IPS DF 6.9 (cell line): ENCODE data around the gene NUDT10.
"Not testable (repeated sequence)": the region's sequence is repeated elsewhere in the genome, so short reads cannot be mapped to it uniquely, and the experiment has no call there.

Experiments used
- DNase-seq: peaks from one replicate; pipeline ENCODE4 v3.0.0-alpha.2; 2013; ENCODE audit warnings: low read depth, low spot score
- H3K27ac ChIP-seq: one replicate; pipeline ENCODE4 v1.5.1; 2013; ENCODE audit warnings: low read length, control low read depth
- H3K27me3 ChIP-seq: 2 replicates; pipeline ENCODE4 v1.6.1; 2013; ENCODE audit warnings: mild to moderate bottlenecking, low read length; ENCODE audit not compliant: control insufficient read depth, insufficient read depth
- H3K36me3 ChIP-seq: 2 replicates; pipeline ENCODE4 v1.6.1; 2013; ENCODE audit warnings: low read length; ENCODE audit not compliant: control insufficient read depth, insufficient read depth
- H3K4me1 ChIP-seq: 2 replicates; pipeline ENCODE4 v1.6.1; 2013; ENCODE audit warnings: low read length; ENCODE audit not compliant: control insufficient read depth, insufficient read depth
- H3K4me3 ChIP-seq: 2 replicates; pipeline ENCODE4 v1.5.1; 2013; ENCODE audit warnings: mild to moderate bottlenecking, low read length
- H3K9me3 ChIP-seq: 2 replicates; pipeline ENCODE4 v1.6.1; 2013; ENCODE audit warnings: low read length, inconsistent platforms; ENCODE audit not compliant: control insufficient read depth, insufficient read depth
- WGBS: extraction: QIAGEN DNeasy Blood & Tissue Kit; methylation state at CpG from one replicate; pipeline ENCODE4 v1.1.7; 2013; ENCODE audit warnings: mixed read lengths, missing lambda C conversion rate; ENCODE audit not compliant: insufficient read length, insufficient coverage; 5-methylcytosine and 5-hydroxymethylcytosine counted together

The NUDT10 gene

DNA sequence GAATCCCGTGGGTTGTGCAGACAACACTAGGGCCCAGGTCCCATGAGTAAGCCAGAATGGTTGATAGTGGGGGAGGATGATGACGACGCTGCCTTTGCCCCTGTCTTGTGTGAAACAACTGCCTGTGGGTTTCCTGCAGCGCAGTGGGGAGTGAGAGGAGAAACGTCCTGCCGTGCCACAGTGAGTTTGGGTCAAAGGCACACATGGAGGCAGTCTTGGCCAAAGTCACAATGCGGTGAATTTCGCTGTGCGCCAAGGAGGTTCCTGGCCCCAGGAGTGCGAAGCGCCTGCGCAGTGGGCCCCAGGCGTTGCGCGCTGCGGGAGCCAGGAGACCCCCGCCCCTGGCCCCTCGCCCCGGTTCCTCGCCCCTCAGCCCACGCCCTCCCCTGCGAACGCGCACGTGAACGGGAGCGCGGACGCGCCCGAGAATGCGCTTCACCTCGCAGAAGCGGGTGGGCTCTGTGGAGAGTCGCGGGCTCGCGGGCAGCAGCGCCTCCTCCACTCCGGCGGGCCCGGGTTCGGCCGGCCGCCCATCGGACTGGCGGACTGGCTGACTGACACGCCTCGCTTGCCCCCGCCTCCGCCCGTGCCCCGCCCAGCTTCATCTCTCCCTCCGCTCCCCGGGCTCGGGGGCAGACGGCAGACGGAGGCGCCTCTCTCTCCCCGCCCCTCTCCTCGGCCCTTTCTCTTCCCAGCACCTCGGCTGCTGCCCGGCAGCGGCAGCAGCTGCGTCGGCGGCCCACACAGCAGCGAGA, at the start of gene NUDT10:
Gene NUDT10 (plus strand): TSS at position 635 of the 755 bp plus-strand sequence. CDS start 144 bp downstream, outside the sequence.
- H3K4me3 ChIP-seq: peak within 1 kb of the TSS; percentile 63; the same call in 1 of the 2 replicates
- no peaks in the 10 kb centered on the region for H3K4me1 ChIP-seq
- no peaks in the 10 kb centered on the region for H3K9me3 ChIP-seq
- H3K27me3 ChIP-seq: no peaks in the 10 kb centered on the region
- H3K36me3 ChIP-seq: no peaks in the 10 kb centered on the region
- peak; percentile 22 for DNase-seq
- WGBS: no CpG with 5 or more reads among the region's 68 CpGs
- H3K27ac ChIP-seq: no peak within 1 kb of the TSS

DNA sequence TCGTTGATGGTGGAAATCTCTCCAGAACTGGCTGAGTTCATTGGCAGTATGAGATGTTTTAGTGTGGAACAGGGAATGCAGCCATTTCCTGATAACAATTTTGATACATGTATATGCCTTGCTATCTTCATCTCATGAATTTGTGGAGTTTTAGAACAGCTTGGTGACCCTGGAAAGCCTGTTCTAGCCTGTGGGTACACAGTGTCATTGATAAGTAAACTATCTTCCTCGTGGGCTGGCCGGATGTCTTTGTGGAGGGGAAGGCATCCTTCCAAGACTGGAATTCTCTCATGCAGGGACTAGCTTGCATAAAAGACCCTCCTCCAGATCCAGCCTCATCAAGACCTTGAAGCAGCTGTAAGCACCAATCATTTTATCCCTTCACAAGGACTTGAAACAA, 40.2 kb upstream of the NUDT10 start:
- no peaks in the 10 kb centered on the region for H3K4me1 ChIP-seq
- DNase-seq: no peak
- WGBS: no CpG with 5 or more reads among the region's 3 CpGs
- no peaks in the 10 kb centered on the region for H3K27me3 ChIP-seq
- no peak overlapping the region for H3K27ac ChIP-seq
- H3K9me3 ChIP-seq: no peaks in the 10 kb centered on the region
- H3K36me3 ChIP-seq: no peaks in the 10 kb centered on the region
- H3K4me3 ChIP-seq: no peak overlapping the region

DNA sequence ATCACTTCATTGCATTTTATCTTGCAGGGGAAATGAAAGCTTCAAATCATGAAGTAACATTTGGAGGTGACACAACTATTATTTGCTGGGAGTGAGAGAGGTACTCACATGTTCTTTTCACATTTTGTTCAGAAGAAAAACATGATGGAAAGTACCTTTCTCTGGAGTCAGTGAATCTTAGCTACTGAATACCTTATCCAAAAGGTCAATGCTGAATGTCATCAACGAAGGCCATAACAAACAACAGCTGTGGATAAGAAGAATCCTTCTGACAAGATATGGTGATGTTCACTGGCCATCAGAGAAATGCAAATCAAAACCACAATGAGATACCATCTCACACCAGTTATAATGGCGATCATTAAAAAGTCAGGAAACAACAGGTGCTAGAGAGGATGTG, 36.5 kb upstream of the NUDT10 start:
- Histone ChIP-seq H3K27ac (no peak overlapping the region), H3K36me3 (no peaks in the 10 kb centered on the region), H3K27me3 (no peaks in the 10 kb centered on the region), H3K4me3 (no peak overlapping the region), H3K9me3 (no peaks in the 10 kb centered on the region), H3K4me1 (no peaks in the 10 kb centered on the region)
- DNase-seq: no peak
- WGBS: no CpG with 5 or more reads among the region's 2 CpGs

DNA sequence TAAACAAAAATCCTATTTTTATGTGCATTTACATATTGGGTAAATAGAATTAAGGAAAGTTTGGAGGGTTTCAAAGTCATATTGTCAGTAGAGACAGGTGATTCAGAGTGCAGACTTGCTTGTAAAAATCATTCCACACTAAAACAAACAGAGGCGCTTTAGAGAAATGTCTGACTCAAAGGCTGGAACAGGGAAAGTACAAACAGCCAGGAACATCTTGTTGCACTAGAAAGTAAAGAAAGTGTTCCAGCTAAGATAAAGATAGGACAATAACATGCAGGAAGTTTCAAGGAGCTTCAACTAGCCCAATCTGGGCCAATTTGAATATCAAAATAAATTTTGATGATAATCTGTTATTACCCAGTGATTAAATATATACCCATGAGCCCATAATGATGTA, 16.4 kb upstream of the NUDT10 start:
- no peaks in the 10 kb centered on the region for H3K36me3 ChIP-seq
- no CpG with 5 or more reads among the region's 1 CpG for WGBS
- H3K27me3 ChIP-seq: no peaks in the 10 kb centered on the region
- H3K27ac ChIP-seq: no peak overlapping the region
- DNase-seq: no peak
- H3K9me3 ChIP-seq: no peaks in the 10 kb centered on the region
- no peaks in the 10 kb centered on the region for H3K4me1 ChIP-seq
- H3K4me3 ChIP-seq: no peak overlapping the region

DNA sequence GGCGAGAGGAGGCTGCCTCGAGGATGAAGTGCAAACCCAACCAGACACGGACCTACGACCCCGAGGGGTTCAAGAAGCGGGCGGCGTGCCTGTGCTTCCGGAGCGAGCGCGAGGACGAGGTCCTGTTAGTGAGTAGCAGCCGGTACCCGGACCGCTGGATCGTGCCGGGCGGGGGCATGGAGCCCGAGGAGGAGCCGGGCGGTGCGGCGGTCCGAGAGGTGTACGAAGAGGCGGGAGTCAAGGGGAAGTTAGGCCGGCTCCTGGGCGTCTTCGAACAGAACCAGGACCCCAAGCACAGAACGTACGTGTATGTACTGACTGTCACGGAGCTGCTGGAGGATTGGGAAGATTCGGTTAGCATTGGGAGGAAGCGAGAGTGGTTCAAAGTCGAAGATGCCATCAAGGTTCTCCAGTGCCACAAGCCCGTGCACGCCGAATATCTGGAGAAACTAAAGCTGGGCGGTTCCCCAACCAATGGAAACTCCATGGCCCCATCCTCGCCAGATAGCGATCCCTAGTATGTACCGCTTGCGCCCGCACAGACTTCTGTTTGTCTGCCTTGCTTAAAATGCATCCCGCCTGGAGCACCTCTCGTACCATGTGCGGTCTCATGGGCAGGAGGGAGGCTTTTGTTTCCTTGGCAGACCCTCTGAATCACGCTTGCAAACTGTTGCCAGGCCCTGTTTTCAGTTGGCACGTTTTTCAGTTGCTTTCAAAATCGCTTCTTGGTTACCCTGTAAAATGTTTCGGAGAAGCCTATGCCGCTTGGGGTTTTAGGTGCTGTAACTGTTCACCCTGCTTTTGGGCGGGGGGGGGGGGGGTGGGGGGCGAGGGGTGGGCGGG, 542 bp downstream of the NUDT10 start:
- H3K36me3 ChIP-seq, H3K4me1 ChIP-seq, H3K9me3 ChIP-seq, H3K27me3 ChIP-seq, DNase-seq, H3K27ac ChIP-seq: not testable (repeated sequence)
- H3K4me3 ChIP-seq: peak overlapping the region; percentile 63; the same call in 1 of the 2 replicates
- WGBS: no CpG with 5 or more reads among the region's 56 CpGs

DNA sequence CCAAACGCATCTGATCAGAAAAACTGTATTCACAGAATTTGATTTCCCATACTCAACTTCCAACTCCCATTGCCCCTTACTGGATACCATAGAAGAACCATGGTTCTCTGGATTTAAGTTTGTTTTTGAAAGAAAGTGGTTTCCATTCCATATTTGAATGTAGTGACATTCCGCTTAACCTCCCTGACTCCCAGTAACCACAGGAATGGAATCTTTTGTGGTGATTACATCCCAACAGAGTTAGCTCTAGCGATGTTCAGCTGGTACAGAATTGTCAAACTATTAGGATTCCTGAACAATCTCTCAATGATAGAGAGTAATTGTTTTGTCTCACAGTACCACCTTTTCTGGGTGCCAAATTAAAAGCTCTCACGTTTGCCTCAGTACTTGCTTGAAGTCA, 1.7 kb downstream of the NUDT10 start:
- no peak overlapping the region for H3K27ac ChIP-seq
- H3K27me3 ChIP-seq: no peaks in the 10 kb centered on the region
- H3K4me3 ChIP-seq: no peak overlapping the region
- H3K4me1 ChIP-seq: no peaks in the 10 kb centered on the region
- WGBS: no CpG with 5 or more reads among the region's 4 CpGs
- no peaks in the 10 kb centered on the region for H3K9me3 ChIP-seq
- no peaks in the 10 kb centered on the region for H3K36me3 ChIP-seq
- DNase-seq: no peak

DNA sequence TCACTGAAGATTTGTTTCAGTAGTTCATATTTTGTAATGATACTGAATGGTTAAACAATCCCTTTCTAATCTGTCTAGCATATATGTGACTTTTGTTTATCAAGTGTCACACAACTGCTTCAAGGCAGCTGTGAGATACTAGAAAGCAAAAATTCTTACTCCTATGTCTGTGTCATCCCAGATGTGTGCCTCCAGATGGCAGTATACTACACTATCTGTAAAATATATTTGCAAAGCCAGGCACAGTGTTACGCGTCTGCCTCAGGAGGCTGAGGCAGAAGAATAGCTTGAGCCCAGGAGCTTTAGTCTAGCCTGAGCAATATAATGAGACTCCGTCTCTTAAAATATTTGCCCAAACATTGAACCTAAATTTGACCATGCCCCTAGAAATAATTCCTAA, 4.0 kb downstream of the NUDT10 start:
- DNase-seq: no peak

DNA sequence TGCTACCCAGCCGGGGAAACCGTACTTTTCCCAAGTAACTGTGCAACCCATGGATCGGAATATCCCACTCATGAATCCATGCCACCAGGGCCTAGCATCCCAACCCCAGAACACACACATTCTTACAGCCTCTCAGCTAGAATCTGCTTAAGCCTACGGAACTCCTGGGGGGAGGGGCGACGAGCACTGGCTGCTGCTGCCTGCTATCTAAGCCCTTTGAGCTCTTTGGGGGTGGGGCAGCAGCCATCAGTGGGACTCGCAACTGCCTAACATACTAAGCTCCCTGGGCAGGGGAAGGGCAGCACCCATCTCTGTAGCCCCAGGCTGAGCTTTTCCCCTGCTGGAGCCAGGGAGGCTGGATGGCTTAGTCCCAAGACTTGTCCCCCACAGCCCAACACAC, 28.6 kb downstream of the NUDT10 start:
- no CpG with 5 or more reads among the region's 7 CpGs for WGBS
- no peak for DNase-seq
- H3K27ac ChIP-seq: no peak overlapping the region
- H3K27me3 ChIP-seq: no peaks in the 10 kb centered on the region
- H3K36me3 ChIP-seq: no peaks in the 10 kb centered on the region
- H3K9me3 ChIP-seq: no peaks in the 10 kb centered on the region
- no peak overlapping the region for H3K4me3 ChIP-seq
- H3K4me1 ChIP-seq: peaks cover 3% of the 10 kb centered on the region; the same call in 1 of the 2 replicates

More for the DNA sequence above, 4.0 kb downstream of the NUDT10 start:
- H3K36me3 ChIP-seq: no peaks in the 10 kb centered on the region
- H3K27me3 ChIP-seq: no peaks in the 10 kb centered on the region
- H3K4me1 ChIP-seq: no peaks in the 10 kb centered on the region
- no CpG with 5 or more reads among the region's 3 CpGs for WGBS
- H3K4me3 ChIP-seq: no peak overlapping the region
- no peak overlapping the region for H3K27ac ChIP-seq
- H3K9me3 ChIP-seq: no peaks in the 10 kb centered on the region

DNA sequence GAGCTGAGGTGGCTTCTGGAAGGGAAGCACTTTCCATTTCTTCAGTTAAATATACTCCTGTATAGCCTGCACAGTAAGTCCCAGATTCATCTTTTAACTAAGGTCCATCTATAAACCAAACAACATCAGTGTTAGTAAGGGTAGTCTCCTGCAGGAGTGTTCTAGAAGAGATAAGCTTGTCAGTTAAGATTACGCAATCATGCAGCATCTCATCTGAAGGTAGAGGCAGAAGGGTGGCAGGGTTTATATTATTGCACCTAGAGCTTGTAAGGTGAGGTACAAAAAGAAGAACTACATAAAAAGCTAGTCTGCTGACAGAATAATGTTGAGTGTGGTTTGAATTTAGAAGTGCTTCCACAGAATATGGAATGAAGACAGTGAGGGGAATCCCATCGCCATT, 44.0 kb downstream of the NUDT10 start:
- WGBS: no CpG with 5 or more reads among the region's 2 CpGs
- DNase-seq: no peak
- no peak overlapping the region for H3K4me3 ChIP-seq
- no peaks in the 10 kb centered on the region for H3K27me3 ChIP-seq
- no peaks in the 10 kb centered on the region for H3K9me3 ChIP-seq
- no peak overlapping the region for H3K27ac ChIP-seq
- no peaks in the 10 kb centered on the region for H3K4me1 ChIP-seq
- H3K36me3 ChIP-seq: no peaks in the 10 kb centered on the region
